Epithelial cell of proximal tubule (primary cell): ENCODE results near the gene ZMPSTE24. TPM values are rescaled to one million over a fixed set of nuclear protein-coding genes. Genes with fewer than 3 reads are reported as not detected.

ENCODE experiments used
- DNase-seq: peaks from one replicate; pipeline ENCODE4 v3.0.0-alpha.2; 2011; ENCODE audit warnings: low read depth
- H3K4me3 ChIP-seq: 2 replicates; pipeline ENCODE4 v1.5.1; 2011; ENCODE audit warnings: low read depth, mild to moderate bottlenecking, low read length
- total RNA-seq: library from RNA; depleted of rRNA; stranded (reverse); fragments of >200 nt; gene quantifications from 2 replicates; pipeline ENCODE4 v1.2.3, GENCODE V29; 2015
- TF ChIP-seq, protein P1 (sequence below): conservative IDR thresholded peaks from 2 replicates; pipeline ENCODE4 v1.5.1; 2012; ENCODE audit warnings: low read depth, mild to moderate bottlenecking, low read length

The ZMPSTE24 gene
- total RNA-seq, 1 donor from 2014 or later: 28.1 TPM

DNA sequence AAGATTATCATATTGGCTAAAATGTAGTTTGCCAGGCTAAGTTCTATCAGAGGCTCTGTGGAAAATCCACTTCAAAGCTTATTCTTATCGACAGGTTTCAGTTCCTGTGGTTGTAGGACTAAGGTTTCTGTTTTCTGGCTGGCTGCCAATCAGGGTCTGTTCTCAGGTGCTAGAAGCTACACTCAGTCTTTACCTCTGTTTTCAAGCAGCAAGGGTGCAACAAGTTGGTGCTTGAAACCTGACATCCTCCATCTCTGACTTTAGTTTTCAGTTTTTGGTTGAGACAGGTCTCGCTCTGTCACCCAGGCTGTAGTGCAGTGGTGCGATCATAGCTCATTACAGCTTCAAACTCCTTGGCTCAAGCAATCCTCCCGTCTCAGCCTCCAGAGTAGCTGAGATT, 25.6 kb upstream of the ZMPSTE24 start:
- DNase-seq: no peak
- no peak overlapping the region for H3K4me3 ChIP-seq
- TF ChIP-seq, protein P1, sequence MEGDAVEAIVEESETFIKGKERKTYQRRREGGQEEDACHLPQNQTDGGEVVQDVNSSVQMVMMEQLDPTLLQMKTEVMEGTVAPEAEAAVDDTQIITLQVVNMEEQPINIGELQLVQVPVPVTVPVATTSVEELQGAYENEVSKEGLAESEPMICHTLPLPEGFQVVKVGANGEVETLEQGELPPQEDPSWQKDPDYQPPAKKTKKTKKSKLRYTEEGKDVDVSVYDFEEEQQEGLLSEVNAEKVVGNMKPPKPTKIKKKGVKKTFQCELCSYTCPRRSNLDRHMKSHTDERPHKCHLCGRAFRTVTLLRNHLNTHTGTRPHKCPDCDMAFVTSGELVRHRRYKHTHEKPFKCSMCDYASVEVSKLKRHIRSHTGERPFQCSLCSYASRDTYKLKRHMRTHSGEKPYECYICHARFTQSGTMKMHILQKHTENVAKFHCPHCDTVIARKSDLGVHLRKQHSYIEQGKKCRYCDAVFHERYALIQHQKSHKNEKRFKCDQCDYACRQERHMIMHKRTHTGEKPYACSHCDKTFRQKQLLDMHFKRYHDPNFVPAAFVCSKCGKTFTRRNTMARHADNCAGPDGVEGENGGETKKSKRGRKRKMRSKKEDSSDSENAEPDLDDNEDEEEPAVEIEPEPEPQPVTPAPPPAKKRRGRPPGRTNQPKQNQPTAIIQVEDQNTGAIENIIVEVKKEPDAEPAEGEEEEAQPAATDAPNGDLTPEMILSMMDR: no peak

DNA sequence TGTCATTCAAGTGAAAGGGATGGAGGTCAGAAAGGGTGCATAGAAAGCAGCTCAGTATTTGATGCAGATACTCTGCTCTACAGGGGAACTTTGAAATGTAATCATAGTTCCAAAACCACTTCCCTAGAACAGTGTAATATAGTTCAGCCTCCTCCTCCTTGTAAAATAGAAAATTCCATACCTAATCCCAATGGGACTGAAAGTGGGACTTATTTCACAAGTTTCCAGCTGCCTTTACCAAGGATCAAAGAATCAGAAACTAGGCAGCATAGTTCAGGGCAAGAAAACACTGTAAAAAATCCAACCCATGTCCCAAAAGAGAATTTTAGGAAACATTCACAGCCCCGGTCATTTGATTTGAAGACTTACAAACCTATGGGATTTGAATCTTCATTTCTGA, 18.4 kb upstream of the ZMPSTE24 start:
- DNase-seq: no peak
- H3K4me3 ChIP-seq: no peak overlapping the region
- TF ChIP-seq, protein P1: no peak

DNA sequence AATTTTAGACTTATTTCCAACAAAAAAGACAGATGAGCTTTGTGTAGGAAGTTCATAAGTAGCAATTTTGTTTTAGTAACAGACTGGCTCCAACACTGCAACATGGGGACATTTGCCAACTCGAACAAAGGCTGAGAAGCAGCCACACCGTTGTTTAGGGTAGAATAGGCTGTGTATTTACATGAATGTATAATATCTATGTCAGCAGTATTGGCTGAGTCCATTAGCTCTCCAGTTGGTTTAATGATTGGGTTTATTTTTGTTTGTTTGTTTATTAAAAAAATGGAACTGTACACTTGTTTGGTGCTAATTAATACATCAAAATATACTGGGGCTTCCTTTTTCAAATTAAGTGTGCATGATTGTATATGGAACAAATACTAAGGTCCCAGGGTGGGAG, 17.6 kb upstream of the ZMPSTE24 start:
- no peak for DNase-seq
- H3K4me3 ChIP-seq: no peak overlapping the region
- TF ChIP-seq, protein P1: no peak

- TF ChIP-seq, protein P1: no peak
- DNase-seq: no peak
- no peak overlapping the region for H3K4me3 ChIP-seq
Observed at GRCh38 chr1:40241362-40241761, 16.7 kb upstream of the ZMPSTE24 start.

- no peak overlapping the region for H3K4me3 ChIP-seq
- TF ChIP-seq, protein P1: no peak
- DNase-seq: no peak
Observed at GRCh38 chr1:40243351-40243750, 14.7 kb upstream of the ZMPSTE24 start.

DNA sequence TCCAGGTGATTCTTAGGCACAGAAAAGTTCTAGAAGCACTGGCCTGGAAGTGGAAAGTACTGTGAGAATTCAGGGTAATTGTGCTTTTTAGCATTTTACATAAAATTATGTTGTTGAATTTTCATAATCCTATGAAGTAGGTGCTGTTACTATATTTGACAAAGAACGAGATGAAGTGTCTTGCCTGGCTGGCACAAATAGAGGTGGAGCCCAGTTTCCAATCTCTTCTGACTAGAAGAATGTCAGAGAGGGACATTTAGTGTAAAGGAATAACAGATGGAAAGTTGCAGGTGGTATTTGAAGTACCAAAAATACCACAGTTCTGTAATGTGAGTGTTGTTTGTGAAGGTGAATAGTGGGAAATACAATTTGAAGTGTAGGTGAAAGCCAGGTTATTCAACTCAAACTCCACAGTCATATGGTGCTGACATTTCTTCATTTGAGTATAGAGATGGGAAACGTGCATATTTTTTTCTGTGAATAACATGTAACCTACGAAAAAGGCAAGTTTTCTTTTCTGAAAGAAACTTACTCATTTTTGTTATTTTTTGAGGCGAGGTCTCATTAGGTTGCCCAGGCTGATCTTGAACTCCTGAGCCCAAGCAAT, 13.8 kb upstream of the ZMPSTE24 start:
- no peak for DNase-seq
- TF ChIP-seq, protein P1: no peak
- H3K4me3 ChIP-seq: no peak overlapping the region

DNA sequence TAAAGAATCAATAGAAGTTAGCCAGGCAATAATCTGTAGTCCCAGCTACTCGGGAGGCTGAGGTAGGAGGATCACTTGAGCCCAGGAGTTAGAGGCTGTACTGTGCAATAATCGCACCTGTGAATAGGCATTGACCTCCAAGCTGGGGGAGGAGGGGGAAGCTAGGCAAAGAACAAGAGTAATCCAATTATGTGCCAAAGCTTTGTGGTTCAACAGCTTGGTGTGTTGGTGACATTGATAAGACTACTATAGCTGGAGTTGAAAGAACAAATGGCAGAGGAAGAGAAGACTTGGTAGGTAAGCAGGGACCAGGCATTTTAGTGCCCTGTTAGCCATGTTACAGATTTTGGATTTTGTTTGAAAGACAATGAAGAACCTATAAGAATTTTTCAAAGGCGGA, 12.3 kb upstream of the ZMPSTE24 start:
- DNase-seq: no peak
- TF ChIP-seq, protein P1: no peak
- H3K4me3 ChIP-seq: no peak overlapping the region
